Measurements from ENCODE around the gene LEFTY1. TPM values are rescaled to one million over a fixed set of nuclear protein-coding genes. Genes with fewer than 3 reads are reported as not detected.
"Not testable (repeated sequence)": the region's sequence is repeated elsewhere in the genome, so short reads cannot be mapped to it uniquely, and the experiment has no call there.

Gene LEFTY1
- total RNA-seq, 4 donors from 2014 or later: 0.33 TPM; not detected in 3

GRCh38 chr1:225838793-225839192 is 50.2 kb downstream of the LEFTY1 start:
- Histone ChIP-seq H3K36me3 (peaks cover 22 to 67% (median 62%) of the 10 kb centered on the region in 4 donors), H3K27me3 (no peaks in the 10 kb centered on the region), H3K27ac (replicated peaks in 1 of 4) (no peak overlapping the region), H3K4me1 (peaks cover 17 to 28% (median 25%) of the 10 kb centered on the region in 4 donors), H3K9me3 (no peaks in the 10 kb centered on the region), H3K4me3 (no peak overlapping the region)
- WGBS: 80% methylated on average over 1 of the region's 14 CpGs
- TF ChIP-seq POLR2A (IDR thresholded peaks at IDR 0.05; ENCODE audit: low read depth) (no peak), CTCF (IDR thresholded peaks at IDR 0.05) (no peak), POLR2AphosphoS5 (IDR thresholded peaks at IDR 0.05) (no peak), EP300 (IDR thresholded peaks at IDR 0.05) (no peak)
- intact Hi-C loops (cut with DNase I): no loop called here
- no peak for DNase-seq (ENCODE audit: extremely low spot score)

GRCh38 chr1:225836296-225836695 is 52.6 kb downstream of the LEFTY1 start:
- Histone ChIP-seq H3K27ac (replicated peaks in 1 of 4) (peak overlapping the region; percentile 19 to 77 (median 61)), H3K4me1 (peaks cover 17 to 31% (median 28%) of the 10 kb centered on the region in 4 donors), H3K36me3 (peaks cover 30 to 67% (median 64%) of the 10 kb centered on the region in 4 donors)
- H3K4me3 ChIP-seq; DNase-seq (ENCODE audit: extremely low spot score); H3K9me3 ChIP-seq; intact Hi-C loops (cut with DNase I); H3K27me3 ChIP-seq: not testable (repeated sequence)
- WGBS: 78% methylated on average over 4 of the region's 4 CpGs

Small RNAs within 50 kb of the gene (small RNA-seq; reads per million reads assigned to genes)
- gene AL117348.1: 0 reads per million in 3 donors

Other genes with a start within 250 kb of the LEFTY1 start
- gene ENAH, start 236.0 kb downstream of the LEFTY1 start, total RNA-seq: 100 to 1,000 TPM; 198 to 229 (median 201) TPM
- gene SRP9, start 111.3 kb downstream of the LEFTY1 start, total RNA-seq: 100 to 1,000 TPM in 3 of 4 donors, 10 to 100 TPM in 1; 95.1 to 192 (median 164) TPM
- 100 to 1,000 TPM in 1 of 4 donors, 10 to 100 TPM in 3; 59.0 to 136 (median 85.6) TPM for gene EPHX1, start 79.0 kb downstream of the LEFTY1 start, total RNA-seq
- gene TMEM63A, start 6.8 kb downstream of the LEFTY1 start, total RNA-seq: 10 to 100 TPM; 14.6 to 30.7 (median 24.5) TPM
- gene PYCR2, start 35.1 kb upstream of the LEFTY1 start, total RNA-seq: 10 to 100 TPM; 37.4 to 73.6 (median 58.2) TPM
- gene LEFTY2, start 52.1 kb upstream of the LEFTY1 start, total RNA-seq: under 1 TPM in 2 of 4 donors, not detected in 2; 0.17 to 0.98 TPM
- gene SDE2, start 110.2 kb upstream of the LEFTY1 start, total RNA-seq: 10 to 100 TPM; 15.0 to 22.5 (median 19.1) TPM
- 100 to 1,000 TPM; 319 to 384 (median 350) TPM for gene H3-3A, start 173.6 kb upstream of the LEFTY1 start, total RNA-seq